ENCODE measurements around the gene FOXP4.

- TF ChIP-seq CTCF (IDR thresholded peaks at IDR 0.05 in 8 of 11, conservative IDR thresholded peaks at IDR 0.05 in 3 of 11) (no peak), POLR2A (IDR thresholded peaks at IDR 0.05) (no peak)
Measured at GRCh38 chr6:41519745-41520699, 26.2 kb upstream of the FOXP4 start.

Measured in spleen (tissue), 7 donors.